Measurements from ENCODE around the gene JHY.

DNA sequence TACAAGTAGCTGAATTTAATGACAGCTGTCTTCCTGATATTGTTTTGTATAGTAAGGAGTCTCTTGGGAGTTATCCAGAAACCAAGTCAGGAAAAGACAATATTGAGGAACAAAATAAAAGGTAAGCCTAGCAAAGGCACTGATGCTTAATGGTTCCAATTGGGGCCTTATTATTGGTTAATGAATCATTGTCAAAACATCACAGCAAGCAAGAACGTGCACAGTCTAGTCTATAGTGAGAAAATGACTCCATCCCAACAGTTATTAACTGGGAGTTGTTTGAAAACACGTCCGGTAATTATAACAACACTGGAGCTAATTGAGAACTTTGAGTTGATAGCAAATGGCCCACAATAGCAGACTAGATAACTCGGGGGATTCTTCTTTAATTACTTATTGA is 81.4 kb downstream of the JHY start:
- TF ChIP-seq CTCF (IDR thresholded peaks at IDR 0.05; ENCODE audit: insufficient read depth, low read length): no peak
- no peak for TF ChIP-seq POLR2AphosphoS5 (IDR thresholded peaks at IDR 0.05; ENCODE audit: low read depth)
- TF ChIP-seq REST (IDR thresholded peaks at IDR 0.05; ENCODE audit: insufficient replicate concordance, low read depth): no peak
- TF ChIP-seq GABPA (IDR thresholded peaks at IDR 0.05; ENCODE audit: low read depth): no peak
- TF ChIP-seq SPI1 (IDR thresholded peaks at IDR 0.05; ENCODE audit: borderline replicate concordance, low read depth): no peak

Measured in HL-60 (cell line).